Pancreas (tissue), 10 donors: ENCODE data around the gene MAP3K19. TPM values are rescaled to one million over a fixed set of nuclear protein-coding genes. Genes with fewer than 3 reads are reported as not detected.
"Not testable (repeated sequence)": the region's sequence is repeated elsewhere in the genome, so short reads cannot be mapped to it uniquely, and the experiment has no call there.

ENCODE experiments used
- ATAC-seq, 4 donors: fragments of 200-7000 bp; cut with Tn5 transposase; one replicate each; pipeline versions ENCODE4 v1.8.0 to v1.9.1; 2020; ENCODE audit warnings: mild to moderate bottlenecking in 4 of 4, moderate library complexity in 4 of 4
- DNase-seq, 6 donors: peaks; one replicate each; pipeline ENCODE4 v3.0.0-alpha.2; 2020
- FAIRE-seq: peaks from 2 replicates; lab custom pipeline; 2012; peaks lifted over from hg19 to GRCh38; lab: Jason Lieb, UNC
- H3K27ac ChIP-seq, 4 donors: fragments of 200-600 bp; sonication (generic); 1 replicate in 3 of 4; 2 replicates in 1 of 4; pipeline versions ENCODE4 v1.5.0 to v1.8.0; 2020
- H3K27me3 ChIP-seq, 4 donors: fragments of 200-600 bp; one replicate each; pipeline ENCODE4 v1.8.0; 2021
- H3K36me3 ChIP-seq, 3 donors: fragments of 200-600 bp; sonication (generic) in 1 of 3; one replicate each; pipeline versions ENCODE4 v1.5.0 to v1.8.0; 2020 to 2021
- H3K4me1 ChIP-seq, 3 donors: fragments of 200-600 bp; one replicate each; pipeline ENCODE4 v1.8.0; 2021
- H3K4me3 ChIP-seq, 4 donors: fragments of 200-600 bp; sonication (generic) in 2 of 4; one replicate each; pipeline versions ENCODE4 v1.5.0 to v1.8.0; 2020 to 2021
- H3K9me3 ChIP-seq, 4 donors: fragments of 200-600 bp; one replicate each; pipeline ENCODE4 v1.8.0; 2021
- CTCF ChIP-seq, 4 donors: fragments of 200-600 bp; sonication (generic) in 3 of 4; IDR thresholded peaks; one replicate each; pipeline versions ENCODE4 v1.5.0 to v1.8.0; 2021; ENCODE audit warnings: antibody characterized with exemption in 4 of 4
- WGBS, 2 donors: extraction: QIAGEN DNeasy Blood & Tissue Kit; methylation state at CpG; one replicate each; pipeline ENCODE4 v1.1.7; 2013; 5-methylcytosine and 5-hydroxymethylcytosine counted together
- intact Hi-C, 3 donors: fragments of 100-400 bp; cut with DNase I; formaldehyde crosslinking; loops; one replicate each; pipeline versions ENCODE4 v1.11.1 to v1.14.2; 2022
- polyA plus RNA-seq, 2 donors: library from polyadenylated mRNA; stranded (reverse); fragments of 200-250 nt; gene quantifications; one replicate each; pipeline ENCODE4 v1.2.3, GENCODE V29; 2013
- total RNA-seq, 6 donors: library from RNA; stranded (reverse); fragmentation: NEBNext Ultra II Directional in 4 of 6; extraction: Animal tissue kit (Norgen Biotek cat#: 25700) in 4 of 6; gene quantifications; one replicate each; pipeline versions ENCODE4 v1.2.1 to v1.2.4, GENCODE V29; 2021 to 2023
- donor health status: healthy with polysubstance abuse.
- donor health status: DM: no; HTN: no; CAD: no; lungs with moderate emphysema.
- donor health status: DM: no; HTN: no; CAD: no.
- donor health status: control.
- donor health status: control.
- donor health status: Bipolar disorder and iron deficiency.
- donor health status: DM: yes; HTN: yes; CAD: no.
- donor health status: DM: no; HTN: no; CAD: no.
- donor health status: DM: no; HTN: no; CAD: no.
- donor health status: DM: yes; HTN: yes; CAD: no.

The MAP3K19 gene
- total and polyA plus RNA-seq, 8 donors, result not detected

GRCh38 chr2:134985061-134985460 lies 62.2 kb downstream of the MAP3K19 start:
- Histone ChIP-seq H3K27me3 (no peaks in the 10 kb centered on the region), H3K27ac (no peak overlapping the region), H3K9me3 (no peaks in the 10 kb centered on the region), H3K4me3 (no peak overlapping the region), H3K36me3 (no peaks in the 10 kb centered on the region), H3K4me1 (no peaks in the 10 kb centered on the region)
- DNase-seq (no peak), ATAC-seq (no peak), FAIRE-seq (no peak)
- no peak for TF ChIP-seq CTCF (IDR thresholded peaks at IDR 0.05)
- WGBS, 2 donors, result 71 to 86% methylated on average over 3 of the region's 3 CpGs
- intact Hi-C loops, result loop anchor here in 1 of 3 donors (10.0 kb wide), 1 partner anchor 730 kb away; no protein-coding TSS in a partner anchor

GRCh38 chr2:134982603-134983002 lies 64.6 kb downstream of the MAP3K19 start:
- WGBS, 2 donors, result 68 to 91% methylated on average over 1 of the region's 1 CpG
- Histone ChIP-seq H3K36me3 (no peaks in the 10 kb centered on the region), H3K27me3 (no peaks in the 10 kb centered on the region), H3K4me1 (no peaks in the 10 kb centered on the region), H3K4me3 (no peak overlapping the region), H3K9me3 (no peaks in the 10 kb centered on the region), H3K27ac (no peak overlapping the region)
- ATAC-seq (no peak), DNase-seq (no peak), FAIRE-seq (no peak)
- TF ChIP-seq CTCF (IDR thresholded peaks at IDR 0.05), result no peak
- intact Hi-C loops, result loop anchor here in 1 of 3 donors (10.0 kb wide), 1 partner anchor 732 kb away; no protein-coding TSS in a partner anchor

GRCh38 chr2:134980639-134981038 lies 66.6 kb downstream of the MAP3K19 start:
- no peak for DNase-seq
- intact Hi-C loops, result loop anchor here in 1 of 3 donors (10.0 kb wide), 1 partner anchor 734 kb away; no protein-coding TSS in a partner anchor
- no peaks in the 10 kb centered on the region for H3K27me3 ChIP-seq
- no peak for TF ChIP-seq CTCF (IDR thresholded peaks at IDR 0.05)
- H3K36me3 ChIP-seq, result no peaks in the 10 kb centered on the region
- no peaks in the 10 kb centered on the region for H3K4me1 ChIP-seq
- no peak for FAIRE-seq
- WGBS, 2 donors, result 94 to 95% methylated on average over 7 of the region's 7 CpGs
- H3K4me3 ChIP-seq, result no peak overlapping the region
- no peak for ATAC-seq
- H3K27ac ChIP-seq, result no peak overlapping the region
- H3K9me3 ChIP-seq, result no peaks in the 10 kb centered on the region

GRCh38 chr2:134979221-134979620 lies 68.0 kb downstream of the MAP3K19 start:
- intact Hi-C loops, result no loop called here
- Histone ChIP-seq H3K9me3 (no peaks in the 10 kb centered on the region), H3K4me1 (no peaks in the 10 kb centered on the region), H3K27me3 (no peaks in the 10 kb centered on the region), H3K27ac (no peak overlapping the region), H3K4me3 (no peak overlapping the region), H3K36me3 (no peaks in the 10 kb centered on the region)
- no peak for FAIRE-seq
- no peak for ATAC-seq
- no peak for DNase-seq
- no peak for TF ChIP-seq CTCF (IDR thresholded peaks at IDR 0.05)
- WGBS, 2 donors, result 67 to 78% methylated on average over 4 of the region's 4 CpGs

GRCh38 chr2:134977104-134977503 lies 70.1 kb downstream of the MAP3K19 start:
- H3K9me3 ChIP-seq, H3K27ac ChIP-seq, H3K27me3 ChIP-seq, H3K4me3 ChIP-seq, H3K4me1 ChIP-seq, H3K36me3 ChIP-seq, DNase-seq, ATAC-seq, intact Hi-C loops, FAIRE-seq: not testable (repeated sequence)
- WGBS, 2 donors, result 91 to 96% methylated on average over 5 of the region's 5 CpGs
